IPS-20b (cell line): ENCODE measurements around the gene TNS2.

Experiments used
- H3K27ac ChIP-seq: one replicate; pipeline ENCODE4 v1.5.1; 2013; ENCODE audit warnings: low read length
- H3K27me3 ChIP-seq: 2 replicates; pipeline ENCODE4 v1.6.1; 2013; ENCODE audit warnings: mild to moderate bottlenecking, low read length, inconsistent platforms; ENCODE audit not compliant: insufficient read depth
- H3K36me3 ChIP-seq: 2 replicates; pipeline ENCODE4 v1.6.1; 2013; ENCODE audit warnings: low read depth, mild to moderate bottlenecking, inconsistent platforms, low read length, moderate library complexity; ENCODE audit not compliant: insufficient read depth
- H3K4me1 ChIP-seq: 2 replicates; pipeline ENCODE4 v1.6.1; 2013; ENCODE audit warnings: mild to moderate bottlenecking, control low read depth, inconsistent platforms, low read length, moderate library complexity; ENCODE audit not compliant: insufficient read depth
- H3K4me3 ChIP-seq: 2 replicates; pipeline ENCODE4 v1.5.1; 2013; ENCODE audit warnings: mild to moderate bottlenecking, low read length, inconsistent platforms
- H3K9ac ChIP-seq: 2 replicates; pipeline ENCODE4 v1.6.1; 2013; ENCODE audit warnings: low read depth, mild to moderate bottlenecking, inconsistent platforms, low read length, moderate library complexity
- H3K9me3 ChIP-seq: 2 replicates; pipeline ENCODE4 v1.6.1; 2013; ENCODE audit warnings: mild to moderate bottlenecking, low read depth, low read length, inconsistent platforms; ENCODE audit not compliant: insufficient read depth

The TNS2 gene

GRCh38 chr12:53060064-53060720 is 10.3 kb downstream of the TNS2 start:
- no peak overlapping the region for H3K27ac ChIP-seq
- no peaks in the 10 kb centered on the region for H3K4me1 ChIP-seq
- peaks cover 5% of the 10 kb centered on the region; the same call in 1 of the 2 replicates for H3K27me3 ChIP-seq
- no peaks in the 10 kb centered on the region for H3K36me3 ChIP-seq
- no peak overlapping the region for H3K4me3 ChIP-seq
- no peak overlapping the region for H3K9ac ChIP-seq
- no peaks in the 10 kb centered on the region for H3K9me3 ChIP-seq

GRCh38 chr12:53060721-53061276 is 10.9 kb downstream of the TNS2 start:
- peaks cover 5% of the 10 kb centered on the region; the same call in 1 of the 2 replicates for H3K27me3 ChIP-seq
- H3K4me1 ChIP-seq: no peaks in the 10 kb centered on the region
- H3K9ac ChIP-seq: no peak overlapping the region
- H3K27ac ChIP-seq: no peak overlapping the region
- no peaks in the 10 kb centered on the region for H3K9me3 ChIP-seq
- H3K4me3 ChIP-seq: no peak overlapping the region
- no peaks in the 10 kb centered on the region for H3K36me3 ChIP-seq

- peaks cover 4% of the 10 kb centered on the region; the same call in 1 of the 2 replicates for H3K27me3 ChIP-seq
- H3K4me3 ChIP-seq: no peak overlapping the region
- no peaks in the 10 kb centered on the region for H3K9me3 ChIP-seq
- no peaks in the 10 kb centered on the region for H3K4me1 ChIP-seq
- H3K27ac ChIP-seq: no peak overlapping the region
- H3K9ac ChIP-seq: no peak overlapping the region
- H3K36me3 ChIP-seq: no peaks in the 10 kb centered on the region
Measured at GRCh38 chr12:53061404-53062010, 11.6 kb downstream of the TNS2 start.

GRCh38 chr12:53062011-53062961 is 12.4 kb downstream of the TNS2 start:
- Histone ChIP-seq H3K4me3 (no peak overlapping the region), H3K9ac (no peak overlapping the region), H3K27ac (no peak overlapping the region), H3K9me3 (no peaks in the 10 kb centered on the region), H3K36me3 (no peaks in the 10 kb centered on the region), H3K27me3 (no peaks in the 10 kb centered on the region; the same call in 1 of the 2 replicates), H3K4me1 (no peaks in the 10 kb centered on the region)

- H3K9me3 ChIP-seq: no peaks in the 10 kb centered on the region
- H3K4me3 ChIP-seq: no peak overlapping the region
- H3K36me3 ChIP-seq: no peaks in the 10 kb centered on the region
- H3K9ac ChIP-seq: no peak overlapping the region
- no peaks in the 10 kb centered on the region for H3K4me1 ChIP-seq
- H3K27me3 ChIP-seq: no peaks in the 10 kb centered on the region; the same call in 1 of the 2 replicates
- H3K27ac ChIP-seq: no peak overlapping the region
Measured at GRCh38 chr12:53062977-53063707, 13.3 kb downstream of the TNS2 start.

GRCh38 chr12:53063708-53064612 is 14.1 kb downstream of the TNS2 start:
- no peak overlapping the region for H3K4me3 ChIP-seq
- H3K4me1 ChIP-seq: no peaks in the 10 kb centered on the region
- no peaks in the 10 kb centered on the region for H3K9me3 ChIP-seq
- H3K36me3 ChIP-seq: no peaks in the 10 kb centered on the region
- H3K9ac ChIP-seq: no peak overlapping the region
- no peaks in the 10 kb centered on the region for H3K27me3 ChIP-seq
- no peak overlapping the region for H3K27ac ChIP-seq

GRCh38 chr12:53064613-53065436 is 15.0 kb downstream of the TNS2 start:
- no peaks in the 10 kb centered on the region; the same call in 1 of the 2 replicates for H3K4me1 ChIP-seq
- no peak overlapping the region for H3K27ac ChIP-seq
- no peaks in the 10 kb centered on the region for H3K27me3 ChIP-seq
- H3K36me3 ChIP-seq: no peaks in the 10 kb centered on the region
- H3K9ac ChIP-seq: no peak overlapping the region
- H3K9me3 ChIP-seq: no peaks in the 10 kb centered on the region
- H3K4me3 ChIP-seq: no peak overlapping the region

- H3K27ac ChIP-seq: no peak overlapping the region
Measured at GRCh38 chr12:53065470-53065869, 15.6 kb downstream of the TNS2 start.

GRCh38 chr12:53065975-53066931 is 16.4 kb downstream of the TNS2 start:
- Histone ChIP-seq H3K27ac (no peak overlapping the region), H3K36me3 (no peaks in the 10 kb centered on the region), H3K4me1 (no peaks in the 10 kb centered on the region; the same call in 1 of the 2 replicates), H3K27me3 (no peaks in the 10 kb centered on the region), H3K4me3 (no peak overlapping the region), H3K9ac (no peak overlapping the region), H3K9me3 (no peaks in the 10 kb centered on the region)

More at GRCh38 chr12:53065470-53065869, 15.6 kb downstream of the TNS2 start:
- Histone ChIP-seq H3K9ac (no peak overlapping the region), H3K36me3 (no peaks in the 10 kb centered on the region), H3K4me1 (no peaks in the 10 kb centered on the region; the same call in 1 of the 2 replicates), H3K9me3 (no peaks in the 10 kb centered on the region), H3K27me3 (no peaks in the 10 kb centered on the region), H3K4me3 (no peak overlapping the region)
